ENCODE measurements around the gene HINT3.
"Not testable (repeated sequence)": the region's sequence is repeated elsewhere in the genome, so short reads cannot be mapped to it uniquely, and the experiment has no call there.

The HINT3 gene

DNA sequence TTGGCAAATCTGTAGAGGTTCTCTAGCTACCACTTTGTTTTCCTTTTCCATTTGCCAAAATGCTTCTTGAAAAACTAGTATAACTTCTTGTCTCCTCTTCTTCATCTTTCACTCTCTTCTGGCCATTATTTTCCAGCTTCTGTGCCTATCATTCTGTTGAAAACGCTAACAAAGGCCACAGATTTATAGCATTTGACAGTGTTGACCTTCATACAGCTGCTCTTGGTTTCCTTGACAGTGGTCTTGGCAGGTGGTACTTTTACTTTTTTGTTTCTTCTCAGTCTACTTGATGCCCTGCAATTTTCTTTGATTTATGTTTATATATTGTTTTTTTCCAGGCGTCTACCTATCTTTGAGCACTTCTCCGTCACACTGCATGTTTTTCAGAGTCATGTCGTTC lies 53.5 kb downstream of the HINT3 start:
- no peak for ATAC-seq

GRCh38 chr6:126015863-126016262 lies 59.3 kb downstream of the HINT3 start:
- ATAC-seq: no peak

DNA sequence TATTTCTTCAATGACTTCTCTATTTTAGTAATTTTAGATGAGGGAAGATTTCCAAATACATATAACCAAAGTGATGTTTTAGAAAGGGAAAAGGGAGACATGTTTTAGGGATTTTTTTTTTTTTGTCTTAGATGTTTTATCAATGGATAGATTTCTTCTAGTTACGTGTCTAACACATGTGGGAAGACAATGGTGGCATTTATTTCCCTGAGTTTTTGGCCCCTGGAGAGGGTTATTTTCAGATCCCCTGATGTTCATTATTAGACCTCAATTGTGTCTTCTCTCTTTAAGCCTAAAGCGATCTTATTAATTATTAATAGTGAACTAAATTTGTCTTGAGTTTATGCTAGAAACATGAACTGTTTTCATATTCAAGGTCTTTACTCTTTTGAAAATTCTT lies 60.0 kb downstream of the HINT3 start:
- ATAC-seq: no peak

DNA sequence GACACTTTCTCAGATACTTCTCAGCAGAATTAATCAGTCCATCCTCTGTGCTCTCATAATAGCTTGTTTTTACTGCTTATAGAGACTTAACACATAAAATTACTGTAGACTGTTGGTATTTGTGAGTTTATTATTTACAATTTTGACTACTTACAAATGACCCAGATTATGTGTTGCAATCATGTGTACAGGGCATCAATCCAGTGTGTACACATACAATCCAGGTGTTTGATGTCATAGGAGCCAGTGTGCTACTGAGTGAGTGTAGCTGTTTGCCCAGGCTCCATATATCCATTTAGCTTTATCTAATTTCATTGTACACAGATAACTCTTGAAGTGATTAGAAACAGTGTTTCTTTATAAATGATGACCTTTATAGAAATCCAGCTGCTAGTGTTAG lies 61.1 kb downstream of the HINT3 start:
- ATAC-seq: no peak

GRCh38 chr6:126020305-126021050 lies 63.9 kb downstream of the HINT3 start:
- ATAC-seq: no peak

- ATAC-seq: not testable (repeated sequence)
These were observed 66.9 kb downstream of the HINT3 start for GRCh38 chr6:126023474-126023873.

DNA sequence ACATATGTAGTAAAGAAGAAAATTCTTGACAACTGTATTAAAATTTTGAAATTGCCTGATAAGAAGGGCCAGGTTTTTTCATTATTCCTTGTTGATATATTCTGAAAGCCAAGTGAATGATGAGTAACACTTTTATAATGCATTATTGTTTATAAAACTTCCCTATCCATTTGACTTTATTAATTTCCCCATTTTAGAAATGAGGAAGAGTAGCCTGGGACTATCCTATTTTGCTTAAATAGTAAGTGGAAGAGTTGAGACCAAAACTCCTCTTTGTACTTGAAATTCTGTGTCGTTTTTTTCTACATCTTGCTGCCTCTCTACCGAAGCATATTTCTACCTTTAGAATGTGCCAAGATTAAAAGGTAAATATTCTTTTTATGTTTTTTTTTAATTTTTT lies 69.4 kb downstream of the HINT3 start:
- no peak for ATAC-seq

DNA sequence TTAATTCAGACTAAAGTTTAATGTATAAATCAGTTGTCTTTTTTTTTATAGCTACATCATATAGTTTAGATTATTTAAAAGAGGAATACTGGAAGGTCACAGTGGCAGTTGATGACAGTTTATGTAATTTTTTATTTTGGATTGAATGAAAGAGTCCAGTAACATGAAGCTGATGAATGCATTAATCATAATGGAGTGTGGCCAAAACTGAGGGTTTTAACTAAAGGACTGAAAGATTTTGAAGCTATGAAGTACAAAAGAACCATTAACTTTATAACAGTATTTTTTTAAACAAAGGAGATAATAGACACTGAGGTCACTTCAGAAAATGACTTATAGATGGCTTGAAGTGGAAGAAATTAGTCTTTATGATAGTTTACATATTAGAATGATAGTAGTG lies 71.0 kb downstream of the HINT3 start:
- no peak for ATAC-seq
